Measurements from ENCODE around the gene GGACT.

GGACT gene

DNA sequence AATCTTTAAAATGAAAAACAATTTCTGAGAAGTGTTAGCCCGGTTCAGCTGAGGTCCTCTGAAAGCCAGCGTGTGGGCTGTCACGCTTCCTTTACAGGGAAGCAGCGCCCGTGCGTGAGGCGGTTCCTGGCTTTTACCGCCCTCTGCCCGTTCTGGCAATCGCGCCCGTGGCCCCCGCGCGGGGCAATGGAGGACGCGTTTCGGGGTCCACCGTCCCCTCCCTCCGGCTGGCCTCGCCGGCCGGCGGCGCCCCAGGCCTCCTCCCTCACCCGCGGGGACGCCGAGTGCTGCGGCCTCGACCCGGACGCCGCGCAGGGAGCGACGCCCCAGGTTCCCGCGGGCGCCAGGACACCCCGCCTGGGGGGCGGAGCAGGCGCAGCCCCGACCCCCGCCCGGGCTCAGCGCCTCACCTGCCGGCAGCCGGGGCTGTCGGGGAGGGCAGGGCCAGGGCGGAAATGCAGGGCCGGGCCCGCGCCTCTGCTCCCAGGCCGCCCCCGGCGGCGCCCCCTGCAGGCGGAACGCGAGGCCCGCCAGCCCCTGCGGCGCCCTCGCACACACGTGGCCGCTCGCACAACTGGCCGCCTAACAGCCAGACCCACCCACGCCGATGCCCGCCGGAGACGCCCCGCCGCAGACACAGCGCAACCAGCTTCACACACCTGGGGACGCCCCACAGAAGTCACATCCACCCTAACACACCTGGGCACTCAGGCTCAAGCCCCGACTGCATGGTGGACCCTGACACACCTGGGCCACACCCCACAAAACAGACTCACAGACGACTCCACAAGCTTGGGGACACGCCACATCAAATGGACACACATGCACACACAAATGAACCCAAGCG, at the start of gene GGACT:
Gene GGACT (minus strand): TSS at position 459 of the 847 bp plus-strand sequence. CDS start 56,198 bp downstream, outside the sequence.
- peaks cover 8% of the 10 kb centered on the region for H3K4me1 Mint-ChIP-seq
- no peaks in the 10 kb centered on the region for H3K9me3 Mint-ChIP-seq
- H3K27ac Mint-ChIP-seq, result peak within 1 kb of the TSS; percentile 23 to 65 (median 51)
- H3K27me3 Mint-ChIP-seq (ENCODE audit: low read depth), result peaks cover 7% of the 10 kb centered on the region
- H3K36me3 Mint-ChIP-seq (ENCODE audit: low read depth), result no peaks in the 10 kb centered on the region
- H3K4me3 Mint-ChIP-seq, result peak within 1 kb of the TSS; percentile 85 to 91 (median 88)
- TF ChIP-seq, protein P1, sequence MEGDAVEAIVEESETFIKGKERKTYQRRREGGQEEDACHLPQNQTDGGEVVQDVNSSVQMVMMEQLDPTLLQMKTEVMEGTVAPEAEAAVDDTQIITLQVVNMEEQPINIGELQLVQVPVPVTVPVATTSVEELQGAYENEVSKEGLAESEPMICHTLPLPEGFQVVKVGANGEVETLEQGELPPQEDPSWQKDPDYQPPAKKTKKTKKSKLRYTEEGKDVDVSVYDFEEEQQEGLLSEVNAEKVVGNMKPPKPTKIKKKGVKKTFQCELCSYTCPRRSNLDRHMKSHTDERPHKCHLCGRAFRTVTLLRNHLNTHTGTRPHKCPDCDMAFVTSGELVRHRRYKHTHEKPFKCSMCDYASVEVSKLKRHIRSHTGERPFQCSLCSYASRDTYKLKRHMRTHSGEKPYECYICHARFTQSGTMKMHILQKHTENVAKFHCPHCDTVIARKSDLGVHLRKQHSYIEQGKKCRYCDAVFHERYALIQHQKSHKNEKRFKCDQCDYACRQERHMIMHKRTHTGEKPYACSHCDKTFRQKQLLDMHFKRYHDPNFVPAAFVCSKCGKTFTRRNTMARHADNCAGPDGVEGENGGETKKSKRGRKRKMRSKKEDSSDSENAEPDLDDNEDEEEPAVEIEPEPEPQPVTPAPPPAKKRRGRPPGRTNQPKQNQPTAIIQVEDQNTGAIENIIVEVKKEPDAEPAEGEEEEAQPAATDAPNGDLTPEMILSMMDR (IDR thresholded peaks at IDR 0.05; ENCODE audit: unreplicated experiment in 3 of 3), result peak; percentile 58 to 71 (median 68)

DNA sequence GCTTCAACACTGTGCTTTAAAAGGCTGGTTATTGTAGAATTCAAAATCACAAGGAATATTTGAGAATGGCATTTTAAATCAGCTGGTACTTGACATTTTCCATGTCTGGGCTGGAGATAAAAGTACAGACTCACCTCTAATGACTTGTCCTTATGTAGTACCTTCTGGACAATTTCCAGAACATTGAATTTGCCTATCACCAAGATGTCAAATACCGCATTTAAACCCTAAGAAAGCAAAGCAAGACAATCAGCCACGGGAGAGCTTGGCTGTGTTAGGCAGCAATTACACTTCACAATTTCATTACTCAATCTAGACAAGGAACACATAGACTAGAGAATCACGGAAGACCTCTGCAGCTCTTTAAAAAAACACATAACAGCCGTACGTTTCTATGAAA, 49.2 kb upstream of the GGACT start:
- Mint-ChIP-seq H3K9me3 (no peaks in the 10 kb centered on the region), H3K36me3 (ENCODE audit: low read depth) (peaks cover 68% of the 10 kb centered on the region), H3K4me3 (no peak overlapping the region), H3K4me1 (no peaks in the 10 kb centered on the region), H3K27ac (no peak overlapping the region), H3K27me3 (ENCODE audit: low read depth) (no peaks in the 10 kb centered on the region)
- TF ChIP-seq, protein P1 (IDR thresholded peaks at IDR 0.05; ENCODE audit: unreplicated experiment in 3 of 3), result no peak

DNA sequence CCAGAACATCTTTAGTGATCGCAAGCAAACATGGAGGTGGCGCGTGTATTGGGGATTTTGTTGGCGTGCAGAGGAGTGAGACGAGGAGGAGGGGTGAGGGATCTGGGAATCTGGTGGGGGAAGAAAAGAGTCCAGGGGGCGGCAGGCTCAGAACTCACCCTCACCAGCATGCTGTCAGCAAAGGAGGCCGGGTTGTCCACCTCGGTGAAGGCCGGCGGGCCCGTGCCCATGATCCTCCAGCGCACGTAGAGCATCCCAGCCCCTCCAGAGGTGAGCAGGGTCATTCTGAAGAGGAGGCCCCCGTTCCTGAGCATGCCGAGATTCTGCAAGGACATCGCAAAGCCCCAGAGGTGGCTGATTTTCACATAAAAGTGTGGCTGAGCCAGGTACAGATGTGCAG, 48.8 kb upstream of the GGACT start:
- Mint-ChIP-seq H3K9me3 (no peaks in the 10 kb centered on the region), H3K4me1 (no peaks in the 10 kb centered on the region), H3K27me3 (ENCODE audit: low read depth) (no peaks in the 10 kb centered on the region), H3K36me3 (ENCODE audit: low read depth) (peaks cover 64% of the 10 kb centered on the region), H3K27ac (no peak overlapping the region), H3K4me3 (no peak overlapping the region)
- TF ChIP-seq, protein P1 (IDR thresholded peaks at IDR 0.05; ENCODE audit: unreplicated experiment in 3 of 3), result no peak

DNA sequence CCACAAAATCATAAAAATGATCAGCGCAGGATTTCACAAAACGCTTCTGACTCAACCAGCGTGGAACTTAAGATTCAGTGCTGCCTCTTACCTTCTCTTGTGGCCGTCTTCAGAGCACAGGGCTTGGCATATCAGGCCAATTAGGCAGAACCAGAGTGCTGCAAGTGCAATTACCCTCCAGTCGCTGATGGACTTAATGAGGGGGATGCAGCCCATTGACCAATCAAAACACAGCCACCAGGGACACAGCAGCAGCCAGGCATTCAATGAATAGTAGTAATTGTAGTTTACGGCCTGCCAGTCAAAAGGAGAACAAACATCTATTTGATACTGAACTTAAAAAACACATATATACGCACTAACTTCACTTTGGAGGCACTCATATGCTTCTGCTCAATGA, 47.9 kb upstream of the GGACT start:
- no peak overlapping the region for H3K4me3 Mint-ChIP-seq
- no peak overlapping the region for H3K27ac Mint-ChIP-seq
- H3K9me3 Mint-ChIP-seq, result no peaks in the 10 kb centered on the region
- no peaks in the 10 kb centered on the region for H3K27me3 Mint-ChIP-seq (ENCODE audit: low read depth)
- TF ChIP-seq, protein P1 (IDR thresholded peaks at IDR 0.05; ENCODE audit: unreplicated experiment in 3 of 3), result no peak
- H3K36me3 Mint-ChIP-seq (ENCODE audit: low read depth), result peaks cover 61% of the 10 kb centered on the region
- H3K4me1 Mint-ChIP-seq, result no peaks in the 10 kb centered on the region

DNA sequence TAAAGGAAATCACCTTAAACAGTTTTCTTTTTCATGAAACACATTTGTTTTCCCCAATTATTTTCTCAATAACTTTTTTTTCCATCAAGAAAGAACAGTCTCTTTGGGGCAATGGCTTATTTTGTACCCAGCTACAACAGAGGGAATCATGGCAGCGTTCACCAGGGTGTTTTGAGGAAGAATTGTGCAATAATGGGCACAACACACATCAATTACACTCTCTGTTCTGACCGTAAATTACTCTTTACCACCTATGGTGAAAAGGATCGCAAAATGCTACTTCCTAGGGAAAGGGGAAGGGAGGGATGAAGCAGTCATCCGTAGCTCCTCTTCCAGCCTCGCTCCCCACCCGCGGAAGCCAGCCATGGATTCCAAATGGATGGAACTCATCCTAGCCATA, 47.4 kb upstream of the GGACT start:
- Mint-ChIP-seq H3K27ac (no peak overlapping the region), H3K27me3 (ENCODE audit: low read depth) (no peaks in the 10 kb centered on the region), H3K4me3 (no peak overlapping the region)

More for the DNA sequence above, 47.4 kb upstream of the GGACT start:
- TF ChIP-seq, protein P1 (IDR thresholded peaks at IDR 0.05; ENCODE audit: unreplicated experiment in 3 of 3), result no peak
- H3K36me3 Mint-ChIP-seq (ENCODE audit: low read depth), result peaks cover 58% of the 10 kb centered on the region
- no peaks in the 10 kb centered on the region for H3K4me1 Mint-ChIP-seq
- no peaks in the 10 kb centered on the region for H3K9me3 Mint-ChIP-seq

All from nephron (organoid).